Measurements from ENCODE around the gene PRSS3. TPM values are rescaled to one million over a fixed set of nuclear protein-coding genes. Genes with fewer than 3 reads are reported as not detected.
A peak's percentile ranks its signal among the peaks of the same experiment; 100 is the strongest.
"Not testable (repeated sequence)": the region's sequence is repeated elsewhere in the genome, so short reads cannot be mapped to it uniquely, and the experiment has no call there.

PRSS3 gene
- polyA plus RNA-seq, 4 donors = 0.93 to 2.1 (median 1.9) TPM

- no peak for DNase-seq (ENCODE audit: low read depth in 4 of 4, low spot score in 3 of 4)
Measured at GRCh38 chr9:33785914-33786313, 9.4 kb upstream of the PRSS3 start.

GRCh38 chr9:33786681-33787080, 8.7 kb upstream of the PRSS3 start:
- DNase-seq (ENCODE audit: low read depth in 4 of 4, low spot score in 3 of 4) = no peak

DNA sequence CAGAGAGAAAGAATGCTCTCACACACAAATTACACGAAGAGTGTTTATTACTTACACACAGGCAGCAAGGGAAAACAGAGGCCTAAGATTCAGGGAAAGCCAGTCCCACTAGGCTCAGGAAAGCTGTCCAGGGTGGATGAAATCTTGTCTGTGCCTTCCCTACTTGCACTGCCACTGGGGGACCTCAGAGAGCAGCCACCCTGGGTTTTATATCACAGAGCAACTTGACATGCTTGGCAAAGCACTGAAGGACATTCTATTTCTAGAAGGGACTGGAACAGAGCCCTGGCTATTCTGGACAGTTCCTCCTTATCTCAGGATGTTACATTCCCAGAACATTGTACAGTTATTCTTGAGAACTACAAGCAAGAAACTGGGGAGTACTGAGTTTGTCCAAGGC, 7.5 kb upstream of the PRSS3 start:
- DNase-seq (ENCODE audit: low read depth in 4 of 4, low spot score in 3 of 4) = no peak

DNA sequence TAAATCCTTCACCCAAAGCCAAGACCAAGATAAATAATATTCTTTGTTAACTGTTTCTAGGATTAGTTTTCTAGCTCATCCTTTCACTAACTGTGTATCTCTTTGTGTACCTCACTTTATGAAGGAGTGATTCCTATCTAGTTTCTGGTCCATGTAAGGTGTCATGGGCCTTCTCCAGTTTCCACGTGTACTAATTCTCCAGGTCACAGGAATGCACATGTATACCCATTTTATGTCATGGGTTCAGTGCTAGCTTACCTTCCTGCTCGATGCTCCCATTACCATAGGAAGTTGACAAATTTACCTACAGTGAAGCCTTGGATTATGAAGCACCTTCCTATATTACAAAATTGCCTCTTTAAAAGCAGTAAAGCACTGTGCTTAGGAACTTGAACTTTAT, 5.9 kb upstream of the PRSS3 start:
- not testable (repeated sequence) for DNase-seq (ENCODE audit: low read depth in 4 of 4, low spot score in 3 of 4)

- DNase-seq (ENCODE audit: low read depth in 4 of 4, low spot score in 3 of 4) = no peak
Measured at GRCh38 chr9:33791117-33791516, 4.2 kb upstream of the PRSS3 start.

DNA sequence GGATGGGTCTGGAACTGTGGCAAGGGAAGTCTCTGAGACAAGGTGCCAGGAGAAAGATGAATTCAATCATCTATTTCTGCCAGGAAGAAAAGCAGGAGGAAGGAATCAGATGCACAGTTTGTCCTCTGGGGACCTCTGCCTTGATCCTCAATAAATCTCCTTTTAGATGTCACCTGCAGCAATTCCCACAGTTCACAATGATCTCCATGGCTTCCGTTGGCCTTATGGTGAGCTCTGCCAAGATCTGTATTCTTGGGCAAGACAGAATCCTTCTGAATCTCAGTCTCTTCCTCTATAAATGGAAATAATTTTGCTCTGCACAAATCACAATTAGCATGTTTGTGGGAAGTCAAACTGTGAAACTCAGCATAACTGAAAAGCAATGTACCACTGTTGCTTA, 1.9 kb upstream of the PRSS3 start:
- not testable (repeated sequence) for DNase-seq (ENCODE audit: low read depth in 4 of 4, low spot score in 3 of 4)

GRCh38 chr9:33794560-33794959, 801 bp upstream of the PRSS3 start:
- DNase-seq (ENCODE audit: low read depth in 4 of 4, low spot score in 3 of 4) = no peak

DNA sequence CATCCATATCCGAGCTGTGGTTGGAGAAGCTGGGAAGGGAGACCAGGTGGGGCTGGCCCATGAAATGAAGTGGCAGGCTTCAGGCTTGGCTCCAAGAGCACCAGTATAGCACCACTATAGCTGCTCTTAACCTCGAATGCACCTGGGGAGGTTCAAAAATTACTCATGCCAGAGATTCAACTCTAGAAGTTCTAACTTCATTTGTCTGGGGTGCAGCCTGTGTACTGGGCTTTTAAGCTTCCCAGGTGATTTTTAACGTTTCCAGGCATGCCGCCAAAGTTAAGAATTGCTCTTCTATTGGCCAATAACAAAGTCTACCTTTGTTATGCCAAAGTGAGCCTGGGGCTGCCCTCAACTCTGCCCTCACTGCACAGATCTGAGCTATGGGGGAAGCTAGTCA, 458 bp downstream of the PRSS3 start:
- DNase-seq (ENCODE audit: low read depth in 4 of 4, low spot score in 3 of 4) = no peak

- not testable (repeated sequence) for DNase-seq (ENCODE audit: low read depth in 4 of 4, low spot score in 3 of 4)
Measured at GRCh38 chr9:33796679-33797078, 1.3 kb downstream of the PRSS3 start.

GRCh38 chr9:33797837-33798236, 2.5 kb downstream of the PRSS3 start:
- DNase-seq (ENCODE audit: low read depth in 4 of 4, low spot score in 3 of 4) = no peak

GRCh38 chr9:33798545-33798944, 3.2 kb downstream of the PRSS3 start:
- no peak for DNase-seq (ENCODE audit: low read depth in 4 of 4, low spot score in 3 of 4)

GRCh38 chr9:33799928-33800704, 4.8 kb downstream of the PRSS3 start:
- no peak for DNase-seq (ENCODE audit: low read depth in 4 of 4, low spot score in 3 of 4)

DNA sequence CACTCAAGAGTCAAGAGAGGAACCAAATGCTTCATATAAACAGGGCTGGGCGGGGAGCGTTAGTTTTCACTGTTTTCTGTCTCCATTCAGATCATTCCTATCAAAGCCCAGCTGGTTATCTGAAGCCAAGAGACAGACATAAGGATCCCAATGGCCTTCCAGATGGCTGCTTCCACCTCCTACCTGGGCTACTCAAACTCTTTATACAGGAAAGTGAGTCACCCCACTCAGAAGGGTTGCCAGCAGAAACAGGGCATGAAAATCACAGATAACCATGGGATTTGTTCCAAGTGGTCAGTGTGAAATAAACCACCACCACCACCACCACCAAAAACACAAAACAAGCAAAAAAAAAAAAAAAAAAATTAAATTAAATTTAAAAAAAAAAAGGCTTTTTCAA, 5.5 kb downstream of the PRSS3 start:
- no peak for DNase-seq (ENCODE audit: low read depth in 4 of 4, low spot score in 3 of 4)

DNA sequence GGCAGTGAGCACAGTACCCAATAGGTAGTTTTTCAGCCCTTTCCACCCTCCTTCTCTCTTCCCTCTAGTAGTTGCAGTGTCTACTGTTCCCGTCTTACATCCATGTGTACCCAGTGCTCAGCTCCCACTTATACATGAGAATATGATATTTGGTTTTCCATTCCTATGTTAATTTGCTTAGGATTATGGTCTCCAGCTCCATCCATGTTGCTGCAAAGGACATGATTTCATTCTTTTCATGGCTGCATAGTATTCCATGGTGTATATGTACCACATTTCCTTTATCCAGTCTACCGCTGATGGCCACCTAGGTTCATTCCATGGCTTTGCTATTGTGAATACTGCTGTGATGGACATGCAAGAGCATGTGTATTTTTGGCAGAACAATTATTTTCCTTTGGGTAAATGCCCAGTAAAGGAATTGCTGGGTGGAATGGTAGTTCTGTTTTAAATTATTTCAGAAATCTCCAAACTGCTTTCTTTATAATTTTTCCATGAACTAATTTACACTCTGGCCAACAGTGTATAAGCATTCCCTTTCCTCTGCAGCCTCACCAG, 6.7 kb downstream of the PRSS3 start:
- DNase-seq (ENCODE audit: low read depth in 4 of 4, low spot score in 3 of 4) = not testable (repeated sequence)

- not testable (repeated sequence) for DNase-seq (ENCODE audit: low read depth in 4 of 4, low spot score in 3 of 4)
Measured at GRCh38 chr9:33804196-33804595, 8.8 kb downstream of the PRSS3 start.

DNA sequence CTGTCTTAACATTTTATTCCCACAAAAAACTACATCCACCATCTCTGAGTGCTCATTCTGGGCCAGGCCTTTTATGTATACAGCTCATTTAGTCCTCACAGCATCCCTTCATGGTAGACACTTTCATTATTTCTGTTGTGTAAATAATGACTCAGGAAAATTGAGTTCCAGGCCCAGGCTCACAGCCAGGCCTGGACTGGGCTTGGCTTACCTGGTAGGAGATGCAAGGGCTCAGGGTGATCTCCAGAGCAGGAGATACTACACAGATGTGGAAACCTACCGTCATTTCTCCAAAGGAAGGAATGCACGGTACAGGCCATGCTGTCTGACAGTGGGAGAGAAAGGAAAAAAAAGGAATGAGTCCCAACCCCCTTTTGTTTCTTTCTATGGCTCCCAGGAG, 11.8 kb downstream of the PRSS3 start:
- DNase-seq (ENCODE audit: low read depth in 4 of 4, low spot score in 3 of 4) = not testable (repeated sequence)

GRCh38 chr9:33808979-33809322, 13.6 kb downstream of the PRSS3 start:
- DNase-seq (ENCODE audit: low read depth in 4 of 4, low spot score in 3 of 4) = not testable (repeated sequence)

- no peak for DNase-seq (ENCODE audit: low read depth in 4 of 4, low spot score in 3 of 4)
Measured at GRCh38 chr9:33809506-33809905, 14.1 kb downstream of the PRSS3 start.

- DNase-seq (ENCODE audit: low read depth in 4 of 4, low spot score in 3 of 4) = peak in 2 of 4 donors; percentile 12 to 18
Measured at GRCh38 chr9:33813712-33814641, 18.6 kb downstream of the PRSS3 start.

DNA sequence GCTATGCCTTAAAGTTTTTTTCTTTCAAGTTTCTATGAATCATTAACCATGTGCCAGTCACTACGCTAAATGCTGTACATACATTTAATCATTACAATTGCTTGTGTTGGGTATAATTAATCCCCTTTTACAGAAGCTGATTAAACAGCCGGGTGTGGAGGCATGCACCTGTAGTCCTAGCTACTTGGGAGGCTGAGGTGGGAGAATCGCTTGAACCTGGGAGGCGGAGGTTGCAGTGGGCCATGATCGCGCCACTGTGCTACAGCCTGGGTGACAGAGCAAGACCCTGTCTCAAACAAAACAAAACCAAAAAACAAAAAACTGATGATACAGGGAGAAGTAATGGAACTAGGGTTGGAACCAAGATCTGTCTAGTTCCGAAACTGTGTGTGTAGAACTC, 20.4 kb downstream of the PRSS3 start:
- no peak for DNase-seq (ENCODE audit: low read depth in 4 of 4, low spot score in 3 of 4)

All from right renal pelvis (tissue), 4 donors.